ENCODE measurements around the gene RAPH1.

The RAPH1 gene

GRCh38 chr2:203427061-203427460, 108.0 kb downstream of the RAPH1 start:
- no peak overlapping the region for H3K14ac ChIP-seq (ENCODE audit: low read length)
- H3K27me3 ChIP-seq (ENCODE audit: insufficient read depth, low read length), result no peaks in the 10 kb centered on the region
- no CpG with 5 or more reads among the region's 2 CpGs for WGBS (ENCODE audit: extremely low coverage, insufficient coverage, insufficient read length)
- H2BK120ac ChIP-seq (ENCODE audit: insufficient read depth, low read length, poor library complexity), result no peak overlapping the region
- H2BK5ac ChIP-seq (ENCODE audit: low read depth, low read length, poor library complexity), result no peak overlapping the region
- H3K4me1 ChIP-seq (ENCODE audit: control insufficient read depth in 1 of 2, insufficient read depth in 2 of 2, low read length in 2 of 2), result no peaks in the 10 kb centered on the region
- H3K4me2 ChIP-seq (ENCODE audit: low read length), result no peak overlapping the region
- H4K91ac ChIP-seq (ENCODE audit: low read depth, low read length), result no peak overlapping the region
- H3K9ac ChIP-seq (ENCODE audit: low read length), result no peak overlapping the region
- no peak overlapping the region for H3K23ac ChIP-seq (ENCODE audit: low read length)
- no peaks in the 10 kb centered on the region for H3K79me2 ChIP-seq (ENCODE audit: control insufficient read depth, insufficient read depth, low read length, poor library complexity)
- no peaks in the 10 kb centered on the region for H3K9me3 ChIP-seq (ENCODE audit: insufficient read depth, low read depth, low read length)
- H4K8ac ChIP-seq (ENCODE audit: low read depth, low read length), result no peak overlapping the region
- H3K79me1 ChIP-seq (ENCODE audit: low read length), result no peaks in the 10 kb centered on the region
- no peak overlapping the region for H3K27ac ChIP-seq (ENCODE audit: low read depth, low read length)
- H2BK12ac ChIP-seq (ENCODE audit: low read length), result no peak overlapping the region
- peak; percentile 32 to 47 for DNase-seq
- H3K4ac ChIP-seq (ENCODE audit: low read depth, low read length), result no peak overlapping the region
- no peak overlapping the region for H2AFZ ChIP-seq (ENCODE audit: insufficient read depth, low read length, poor library complexity)
- no peak overlapping the region for H3K4me3 ChIP-seq (ENCODE audit: low read depth, low read length)
- no peak overlapping the region for H3K18ac ChIP-seq (ENCODE audit: low read length)
- H3K36me3 ChIP-seq (ENCODE audit: control insufficient read depth in 1 of 2, insufficient read depth in 2 of 2, low read length in 2 of 2), result peaks cover 6 to 7% of the 10 kb centered on the region in 2 experiments
- no peak overlapping the region for H2AK5ac ChIP-seq (ENCODE audit: low read length)
- no peak overlapping the region for H4K12ac ChIP-seq (ENCODE audit: low read depth, low read length)

- H4K91ac ChIP-seq (ENCODE audit: low read depth, low read length), result no peak overlapping the region
- H3K9me3 ChIP-seq (ENCODE audit: insufficient read depth, low read depth, low read length), result no peaks in the 10 kb centered on the region
- H2BK12ac ChIP-seq (ENCODE audit: low read length), result no peak overlapping the region
- H3K23ac ChIP-seq (ENCODE audit: low read length), result no peak overlapping the region
- no CpG with 5 or more reads among the region's 8 CpGs for WGBS (ENCODE audit: extremely low coverage, insufficient coverage, insufficient read length)
- no peak for DNase-seq
- H2BK5ac ChIP-seq (ENCODE audit: low read depth, low read length, poor library complexity), result no peak overlapping the region
- no peaks in the 10 kb centered on the region for H3K27me3 ChIP-seq (ENCODE audit: insufficient read depth, low read length)
- no peak overlapping the region for H3K4ac ChIP-seq (ENCODE audit: low read depth, low read length)
- H3K9ac ChIP-seq (ENCODE audit: low read length), result no peak overlapping the region
- H3K4me1 ChIP-seq (ENCODE audit: control insufficient read depth in 1 of 2, insufficient read depth in 2 of 2, low read length in 2 of 2), result no peaks in the 10 kb centered on the region
- H3K4me3 ChIP-seq (ENCODE audit: low read depth, low read length), result no peak overlapping the region
- H3K79me1 ChIP-seq (ENCODE audit: low read length), result no peaks in the 10 kb centered on the region
- H2AFZ ChIP-seq (ENCODE audit: insufficient read depth, low read length, poor library complexity), result no peak overlapping the region
- no peaks in the 10 kb centered on the region for H3K79me2 ChIP-seq (ENCODE audit: control insufficient read depth, insufficient read depth, low read length, poor library complexity)
- no peak overlapping the region for H3K27ac ChIP-seq (ENCODE audit: low read depth, low read length)
- no peak overlapping the region for H4K12ac ChIP-seq (ENCODE audit: low read depth, low read length)
- H3K18ac ChIP-seq (ENCODE audit: low read length), result no peak overlapping the region
- no peak overlapping the region for H2BK120ac ChIP-seq (ENCODE audit: insufficient read depth, low read length, poor library complexity)
- H2AK5ac ChIP-seq (ENCODE audit: low read length), result no peak overlapping the region
- H4K8ac ChIP-seq (ENCODE audit: low read depth, low read length), result no peak overlapping the region
- no peak overlapping the region for H3K14ac ChIP-seq (ENCODE audit: low read length)
- no peak overlapping the region for H3K4me2 ChIP-seq (ENCODE audit: low read length)
- H3K36me3 ChIP-seq (ENCODE audit: control insufficient read depth in 1 of 2, insufficient read depth in 2 of 2, low read length in 2 of 2), result peaks cover 11 to 12% of the 10 kb centered on the region in 2 experiments
Measured at GRCh38 chr2:203418271-203418670, 116.8 kb downstream of the RAPH1 start.

- Histone ChIP-seq H3K14ac (ENCODE audit: low read length) (no peak overlapping the region), H3K79me1 (ENCODE audit: low read length) (no peaks in the 10 kb centered on the region), H3K36me3 (ENCODE audit: control insufficient read depth in 1 of 2, insufficient read depth in 2 of 2, low read length in 2 of 2) (peaks cover 6 to 10% of the 10 kb centered on the region in 2 experiments), H3K23ac (ENCODE audit: low read length) (no peak overlapping the region), H4K91ac (ENCODE audit: low read depth, low read length) (no peak overlapping the region), H2AK5ac (ENCODE audit: low read length) (no peak overlapping the region), H3K27ac (ENCODE audit: low read depth, low read length) (no peak overlapping the region), H2BK12ac (ENCODE audit: low read length) (no peak overlapping the region), H3K9me3 (ENCODE audit: insufficient read depth, low read depth, low read length) (no peaks in the 10 kb centered on the region), H3K4me1 (ENCODE audit: control insufficient read depth in 1 of 2, insufficient read depth in 2 of 2, low read length in 2 of 2) (no peaks in the 10 kb centered on the region), H4K8ac (ENCODE audit: low read depth, low read length) (no peak overlapping the region), H3K4ac (ENCODE audit: low read depth, low read length) (no peak overlapping the region), H3K9ac (ENCODE audit: low read length) (no peak overlapping the region), H3K79me2 (ENCODE audit: control insufficient read depth, insufficient read depth, low read length, poor library complexity) (no peaks in the 10 kb centered on the region), H2AFZ (ENCODE audit: insufficient read depth, low read length, poor library complexity) (no peak overlapping the region), H3K4me3 (ENCODE audit: low read depth, low read length) (no peak overlapping the region), H3K4me2 (ENCODE audit: low read length) (no peak overlapping the region), H4K12ac (ENCODE audit: low read depth, low read length) (no peak overlapping the region), H3K27me3 (ENCODE audit: insufficient read depth, low read length) (no peaks in the 10 kb centered on the region), H3K18ac (ENCODE audit: low read length) (no peak overlapping the region), H2BK5ac (ENCODE audit: low read depth, low read length, poor library complexity) (no peak overlapping the region), H2BK120ac (ENCODE audit: insufficient read depth, low read length, poor library complexity) (no peak overlapping the region)
- DNase-seq, result no peak
Measured at GRCh38 chr2:203413796-203414195, 121.3 kb downstream of the RAPH1 start.

- Histone ChIP-seq H3K27ac (ENCODE audit: low read depth, low read length) (no peak overlapping the region), H3K9ac (ENCODE audit: low read length) (no peak overlapping the region), H3K79me1 (ENCODE audit: low read length) (no peaks in the 10 kb centered on the region), H2BK5ac (ENCODE audit: low read depth, low read length, poor library complexity) (no peak overlapping the region), H3K79me2 (ENCODE audit: control insufficient read depth, insufficient read depth, low read length, poor library complexity) (no peaks in the 10 kb centered on the region), H3K36me3 (ENCODE audit: control insufficient read depth in 1 of 2, insufficient read depth in 2 of 2, low read length in 2 of 2) (peaks cover 3 to 6% of the 10 kb centered on the region in 2 experiments), H3K4ac (ENCODE audit: low read depth, low read length) (no peak overlapping the region), H3K9me3 (ENCODE audit: insufficient read depth, low read depth, low read length) (no peaks in the 10 kb centered on the region), H2BK120ac (ENCODE audit: insufficient read depth, low read length, poor library complexity) (no peak overlapping the region), H3K27me3 (ENCODE audit: insufficient read depth, low read length) (no peaks in the 10 kb centered on the region), H3K23ac (ENCODE audit: low read length) (no peak overlapping the region), H4K91ac (ENCODE audit: low read depth, low read length) (no peak overlapping the region), H4K8ac (ENCODE audit: low read depth, low read length) (no peak overlapping the region), H3K4me2 (ENCODE audit: low read length) (no peak overlapping the region), H4K12ac (ENCODE audit: low read depth, low read length) (no peak overlapping the region), H3K18ac (ENCODE audit: low read length) (no peak overlapping the region), H3K4me3 (ENCODE audit: low read depth, low read length) (no peak overlapping the region), H2AFZ (ENCODE audit: insufficient read depth, low read length, poor library complexity) (no peak overlapping the region), H2AK5ac (ENCODE audit: low read length) (no peak overlapping the region), H3K14ac (ENCODE audit: low read length) (no peak overlapping the region), H3K4me1 (ENCODE audit: control insufficient read depth in 1 of 2, insufficient read depth in 2 of 2, low read length in 2 of 2) (no peaks in the 10 kb centered on the region), H2BK12ac (ENCODE audit: low read length) (no peak overlapping the region)
- WGBS (ENCODE audit: extremely low coverage, insufficient coverage, insufficient read length), result no CpG with 5 or more reads among the region's 7 CpGs
- no peak for DNase-seq
Measured at GRCh38 chr2:203412546-203413331, 122.4 kb downstream of the RAPH1 start.

All from trophoblast cell (in vitro differentiated cells and primary cell).